ENCODE results near the gene MAP1LC3B2.

DNA sequence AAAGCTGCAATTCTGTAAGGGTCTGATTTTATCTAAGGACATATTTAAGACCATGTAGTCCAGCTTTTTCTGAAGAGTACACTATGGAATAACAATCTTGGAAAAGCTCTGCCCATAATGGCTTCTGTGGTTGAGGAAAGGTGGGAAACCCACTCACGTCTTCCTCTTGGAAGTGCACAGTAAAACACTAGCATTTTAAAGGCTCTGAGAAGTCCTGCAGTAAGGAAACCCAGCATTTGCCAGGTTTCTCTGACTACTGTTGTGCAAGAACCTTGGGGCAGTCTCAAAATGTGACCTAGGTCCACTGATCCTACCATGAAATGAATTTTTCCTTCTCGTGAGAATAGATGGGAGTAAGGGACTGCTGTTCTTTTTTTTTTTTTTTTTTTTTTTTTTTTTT is 11.9 kb downstream of the MAP1LC3B2 start:
- TF ChIP-seq, protein P1, sequence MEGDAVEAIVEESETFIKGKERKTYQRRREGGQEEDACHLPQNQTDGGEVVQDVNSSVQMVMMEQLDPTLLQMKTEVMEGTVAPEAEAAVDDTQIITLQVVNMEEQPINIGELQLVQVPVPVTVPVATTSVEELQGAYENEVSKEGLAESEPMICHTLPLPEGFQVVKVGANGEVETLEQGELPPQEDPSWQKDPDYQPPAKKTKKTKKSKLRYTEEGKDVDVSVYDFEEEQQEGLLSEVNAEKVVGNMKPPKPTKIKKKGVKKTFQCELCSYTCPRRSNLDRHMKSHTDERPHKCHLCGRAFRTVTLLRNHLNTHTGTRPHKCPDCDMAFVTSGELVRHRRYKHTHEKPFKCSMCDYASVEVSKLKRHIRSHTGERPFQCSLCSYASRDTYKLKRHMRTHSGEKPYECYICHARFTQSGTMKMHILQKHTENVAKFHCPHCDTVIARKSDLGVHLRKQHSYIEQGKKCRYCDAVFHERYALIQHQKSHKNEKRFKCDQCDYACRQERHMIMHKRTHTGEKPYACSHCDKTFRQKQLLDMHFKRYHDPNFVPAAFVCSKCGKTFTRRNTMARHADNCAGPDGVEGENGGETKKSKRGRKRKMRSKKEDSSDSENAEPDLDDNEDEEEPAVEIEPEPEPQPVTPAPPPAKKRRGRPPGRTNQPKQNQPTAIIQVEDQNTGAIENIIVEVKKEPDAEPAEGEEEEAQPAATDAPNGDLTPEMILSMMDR (IDR thresholded peaks at IDR 0.05) = no peak
- no peak for TF ChIP-seq POLR2A (IDR thresholded peaks at IDR 0.05)
